GM18870 (cell line): ENCODE measurements around the gene RSL24D1.
"Not testable (repeated sequence)": the region's sequence is repeated elsewhere in the genome, so short reads cannot be mapped to it uniquely, and the experiment has no call there.

ENCODE experiments used
- ATAC-seq: cut with Tn5 transposase; IDR thresholded peaks from one replicate; pipeline ENCODE4 v1.9.1; 2021; ENCODE audit warnings: moderate library complexity; ENCODE audit not compliant: unreplicated experiment

Gene RSL24D1

GRCh38 chr15:55218056-55218455, 21.3 kb upstream of the RSL24D1 start:
- ATAC-seq, result no peak

GRCh38 chr15:55204464-55204863, 7.7 kb upstream of the RSL24D1 start:
- ATAC-seq, result no peak

GRCh38 chr15:55202206-55202605, 5.5 kb upstream of the RSL24D1 start:
- no peak for ATAC-seq

- no peak for ATAC-seq
Measured at GRCh38 chr15:55198706-55199105, 2.0 kb upstream of the RSL24D1 start.

- no peak for ATAC-seq
Measured at GRCh38 chr15:55197719-55198118, 978 bp upstream of the RSL24D1 start.

- ATAC-seq, result peak; percentile 2
Measured at GRCh38 chr15:55197362-55197705, 593 bp upstream of the RSL24D1 start.

GRCh38 chr15:55195996-55196395, 745 bp downstream of the RSL24D1 start:
- ATAC-seq, result no peak

GRCh38 chr15:55194256-55194655, 2.5 kb downstream of the RSL24D1 start:
- ATAC-seq, result no peak

GRCh38 chr15:55186331-55186730, 10.4 kb downstream of the RSL24D1 start:
- ATAC-seq, result no peak

GRCh38 chr15:55183679-55184078, 13.1 kb downstream of the RSL24D1 start:
- no peak for ATAC-seq

GRCh38 chr15:55179141-55179540, 17.6 kb downstream of the RSL24D1 start:
- ATAC-seq, result no peak

- no peak for ATAC-seq
Measured at GRCh38 chr15:55170361-55170760, 26.4 kb downstream of the RSL24D1 start.

- peak; percentile 96 for ATAC-seq
Measured at GRCh38 chr15:55168350-55168974, 28.3 kb downstream of the RSL24D1 start.

- no peak for ATAC-seq
Measured at GRCh38 chr15:55164284-55164683, 32.5 kb downstream of the RSL24D1 start.

- no peak for ATAC-seq
Measured at GRCh38 chr15:55151631-55152030, 45.1 kb downstream of the RSL24D1 start.

GRCh38 chr15:55143132-55143531, 53.6 kb downstream of the RSL24D1 start:
- ATAC-seq, result not testable (repeated sequence)

GRCh38 chr15:55133972-55134371, 62.8 kb downstream of the RSL24D1 start:
- ATAC-seq, result no peak

GRCh38 chr15:55132672-55133071, 64.1 kb downstream of the RSL24D1 start:
- ATAC-seq, result no peak
